GM12865 (cell line): Measurements from ENCODE around the gene MTCH1.

Experiments
- DNase-seq: peaks from one replicate; pipeline ENCODE4 v3.0.0; 2010; ENCODE audit warnings: low read depth
- H3K4me3 ChIP-seq: 2 replicates; pipeline ENCODE4 v1.5.1; 2011; ENCODE audit warnings: mild to moderate bottlenecking, low read depth, low read length, control low read depth
- CTCF ChIP-seq: IDR thresholded peaks from 2 replicates; pipeline ENCODE4 v1.5.1; 2011; ENCODE audit warnings: low read length, control low read depth, low read depth, inconsistent platforms; ENCODE audit not compliant: insufficient read depth; ENCODE audit errors: missing control alignments

The MTCH1 gene

GRCh38 chr6:37027811-37028469, 41.9 kb upstream of the MTCH1 start:
- H3K4me3 ChIP-seq: no peak overlapping the region
- DNase-seq: no peak
- TF ChIP-seq CTCF: no peak

GRCh38 chr6:37027036-37027720, 41.2 kb upstream of the MTCH1 start:
- no peak overlapping the region for H3K4me3 ChIP-seq
- no peak for DNase-seq
- TF ChIP-seq CTCF: no peak

GRCh38 chr6:37025621-37026466, 39.8 kb upstream of the MTCH1 start:
- no peak overlapping the region for H3K4me3 ChIP-seq
- no peak for DNase-seq
- no peak for TF ChIP-seq CTCF

GRCh38 chr6:37024656-37025337, 38.8 kb upstream of the MTCH1 start:
- H3K4me3 ChIP-seq: no peak overlapping the region
- no peak for DNase-seq
- no peak for TF ChIP-seq CTCF

GRCh38 chr6:37022135-37022863, 36.3 kb upstream of the MTCH1 start:
- DNase-seq: no peak
- no peak overlapping the region for H3K4me3 ChIP-seq
- TF ChIP-seq CTCF: no peak

GRCh38 chr6:37021356-37022129, 35.5 kb upstream of the MTCH1 start:
- TF ChIP-seq CTCF: peak; percentile 11
- peak; percentile 30 for DNase-seq
- H3K4me3 ChIP-seq: no peak overlapping the region
